ENCODE measurements around the gene CCDC40.

Gene CCDC40

DNA sequence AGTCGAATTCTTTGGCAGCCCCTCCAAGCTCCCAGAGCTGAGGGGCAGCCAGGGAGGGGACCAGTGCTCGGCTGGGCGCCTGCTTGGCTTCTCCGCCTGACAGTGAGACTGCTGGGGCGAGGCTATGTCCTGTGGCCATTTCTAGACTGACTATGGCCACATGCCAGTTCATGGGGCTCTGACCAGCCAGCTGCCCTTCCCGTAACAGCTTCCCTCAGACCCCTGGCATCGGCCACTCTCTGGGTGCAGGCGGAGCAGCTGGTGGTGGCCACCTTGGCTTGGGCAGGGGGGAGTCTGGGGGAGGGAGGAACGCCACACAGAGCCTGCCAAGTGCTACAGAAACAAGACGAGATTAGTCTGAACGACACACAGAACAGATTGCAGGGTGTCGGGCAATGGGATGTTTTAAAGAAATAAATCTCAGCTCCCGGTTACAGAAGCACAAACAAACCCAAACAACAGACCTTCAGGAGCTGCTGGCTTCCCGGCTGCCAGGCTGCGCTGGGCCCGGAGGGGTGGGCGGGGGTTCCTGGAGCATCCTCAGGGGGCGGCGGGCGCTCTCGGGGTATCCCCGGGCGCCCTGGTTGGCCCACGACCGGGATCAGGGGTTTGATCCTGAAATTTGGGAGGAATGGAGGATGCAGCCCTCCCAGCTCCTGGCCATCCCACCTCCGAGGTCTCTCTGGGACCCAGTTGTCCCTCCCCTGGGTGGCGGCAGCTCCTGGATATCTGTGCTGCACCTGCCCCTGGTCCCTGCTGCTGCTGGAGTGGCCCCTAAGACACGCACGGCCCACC is 35.3 kb upstream of the CCDC40 start:
- no peak for DNase-seq

DNA sequence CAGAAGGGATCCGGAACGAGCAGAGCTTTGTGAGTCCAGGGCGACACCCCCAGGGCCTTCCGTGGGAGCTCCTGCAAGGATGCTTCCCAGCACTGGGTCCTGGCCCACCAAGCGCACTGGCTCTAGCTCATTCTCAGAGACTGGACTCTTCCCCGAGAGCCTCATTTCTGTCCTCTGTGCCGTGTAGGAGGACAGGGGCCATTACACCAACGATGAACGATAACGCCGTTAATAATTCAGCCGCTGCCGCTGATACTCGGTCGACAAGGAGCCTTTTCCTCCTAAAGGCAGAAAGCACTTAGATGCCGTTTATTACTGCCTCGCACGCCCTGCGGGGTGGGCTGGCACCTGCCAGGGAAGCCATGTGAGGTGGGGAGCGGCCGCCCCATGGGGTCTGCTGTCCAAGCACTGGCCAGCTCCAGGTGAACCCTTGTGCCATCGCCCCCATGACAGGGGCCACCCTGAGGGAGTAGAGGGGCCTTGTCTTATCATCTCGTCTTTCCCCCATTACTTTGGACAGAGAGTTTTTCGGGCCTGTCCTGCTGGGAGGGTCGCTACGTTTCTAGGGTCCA is 34.3 kb upstream of the CCDC40 start:
- no peak for DNase-seq

DNA sequence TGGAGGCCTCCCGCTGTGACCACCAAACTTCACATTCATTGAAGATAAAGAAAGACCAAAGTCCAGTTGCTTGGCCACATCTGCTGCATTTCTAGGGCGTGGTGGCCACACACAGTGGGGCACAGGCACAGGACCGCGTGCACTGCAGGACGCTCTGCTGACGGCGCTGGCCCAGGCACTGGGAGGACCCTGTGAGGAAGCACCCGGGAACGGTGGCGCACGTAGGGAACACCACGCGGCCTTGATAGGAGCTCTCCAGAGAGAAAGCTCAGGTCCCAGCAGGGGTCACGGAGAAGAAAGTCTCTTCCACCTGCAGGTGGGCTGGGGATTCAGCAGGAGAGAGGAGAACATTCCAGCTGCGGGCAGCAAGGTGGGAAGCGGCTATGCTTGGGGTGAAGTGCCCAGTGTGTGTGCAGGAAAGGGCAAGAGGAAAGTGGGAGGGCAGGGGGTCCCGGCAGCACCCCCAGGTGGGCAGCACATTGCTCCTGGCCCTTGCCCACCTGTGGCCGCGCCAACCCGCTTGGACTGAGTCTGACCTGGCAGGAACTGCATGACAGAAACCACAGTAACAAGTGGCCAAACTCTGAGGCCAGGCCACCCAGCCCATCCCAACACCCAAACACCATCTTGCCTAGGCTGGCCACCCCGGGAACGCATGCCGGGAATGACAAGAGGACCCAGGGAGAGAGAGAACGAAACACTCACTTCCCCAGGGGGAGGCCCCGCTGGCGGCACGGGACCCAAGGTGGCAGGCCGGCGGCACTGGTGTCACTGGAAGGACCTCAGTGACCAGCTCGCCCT is 33.6 kb upstream of the CCDC40 start:
- no peak for DNase-seq

DNA sequence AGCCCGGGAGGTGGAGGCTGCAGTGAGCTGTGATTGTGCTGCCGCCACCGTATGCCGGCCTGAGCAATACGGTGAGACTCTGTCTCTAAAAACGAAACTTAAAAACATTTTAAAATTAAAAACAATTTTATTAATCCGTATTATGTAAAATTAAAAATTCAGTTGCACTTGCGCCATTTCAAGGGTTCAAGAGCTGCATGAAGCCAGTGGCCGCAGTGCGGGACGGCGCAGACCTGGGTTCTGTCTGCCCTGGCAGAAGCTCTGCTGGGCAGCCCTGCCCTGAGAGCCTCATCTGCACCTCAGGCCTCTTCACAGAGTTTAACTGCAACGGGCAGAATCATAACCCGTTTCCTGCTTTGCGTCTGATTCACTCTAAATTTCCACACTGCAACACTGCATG is 32.5 kb upstream of the CCDC40 start:
- no peak for DNase-seq

DNA sequence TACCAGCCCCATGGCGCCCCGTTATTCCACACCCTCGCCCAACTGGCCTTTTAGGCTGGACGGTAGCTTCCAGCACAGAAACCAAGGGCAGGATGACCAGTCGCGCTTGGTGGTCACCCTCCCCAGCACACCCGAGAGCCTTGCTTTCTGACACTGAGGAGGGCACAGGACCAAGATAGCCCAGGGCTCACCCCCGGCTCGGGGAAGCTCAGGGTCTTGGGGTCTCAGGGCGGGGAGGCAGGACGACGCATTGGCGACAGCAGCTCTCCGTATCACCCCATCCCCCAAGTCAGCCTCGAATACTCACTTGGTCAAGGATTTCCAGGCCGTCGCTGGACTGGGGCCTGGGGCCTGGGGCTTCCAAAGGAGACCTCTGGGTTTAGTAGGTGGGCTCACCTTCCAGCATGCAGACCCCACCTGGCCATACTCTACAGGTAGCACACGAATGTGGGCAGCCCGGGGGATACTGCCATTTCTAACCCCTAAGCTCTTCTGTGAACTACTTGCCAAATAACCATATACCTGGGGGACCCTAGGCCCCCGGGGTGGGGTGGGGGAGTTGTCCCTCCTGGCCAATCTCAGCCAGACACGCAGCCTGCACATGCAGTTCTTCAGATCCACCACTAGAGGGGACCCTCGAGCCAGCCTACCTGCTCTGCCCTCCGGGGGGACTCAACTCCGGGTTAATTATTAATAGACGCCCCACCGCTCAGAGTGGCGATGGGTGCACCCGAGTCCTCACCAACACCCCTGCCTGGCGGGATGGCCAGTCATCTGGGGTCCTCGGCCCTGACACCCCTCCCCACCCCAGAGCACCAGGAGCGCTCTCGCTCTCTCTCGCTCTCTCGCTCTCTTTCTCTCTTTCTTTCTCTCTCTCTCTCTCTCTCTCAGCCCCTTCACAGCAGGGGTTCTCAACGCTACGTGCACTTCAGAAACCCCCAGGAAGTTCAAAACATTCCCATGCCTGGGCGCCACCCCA is 30.8 kb upstream of the CCDC40 start:
- peak; percentile 21 for DNase-seq

DNA sequence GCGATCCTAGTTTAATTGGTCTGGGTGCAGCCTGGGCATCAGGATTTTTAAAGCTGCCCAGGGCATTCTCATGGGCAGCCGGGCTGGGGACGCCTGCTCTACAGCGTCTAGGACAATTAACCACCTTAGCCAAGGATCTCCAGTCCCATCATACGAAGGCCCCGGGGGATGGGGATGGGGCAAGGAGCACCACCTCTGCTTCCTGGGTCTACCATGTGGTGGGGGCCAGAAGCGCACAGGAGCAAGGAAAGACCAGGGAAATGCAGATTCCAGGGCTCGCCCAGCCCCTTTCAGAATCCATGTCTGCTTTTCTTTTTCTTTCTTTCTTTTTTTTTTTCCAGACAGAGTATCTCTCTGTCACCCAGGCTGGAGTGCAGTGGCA is 30.1 kb upstream of the CCDC40 start:
- no peak for DNase-seq

DNA sequence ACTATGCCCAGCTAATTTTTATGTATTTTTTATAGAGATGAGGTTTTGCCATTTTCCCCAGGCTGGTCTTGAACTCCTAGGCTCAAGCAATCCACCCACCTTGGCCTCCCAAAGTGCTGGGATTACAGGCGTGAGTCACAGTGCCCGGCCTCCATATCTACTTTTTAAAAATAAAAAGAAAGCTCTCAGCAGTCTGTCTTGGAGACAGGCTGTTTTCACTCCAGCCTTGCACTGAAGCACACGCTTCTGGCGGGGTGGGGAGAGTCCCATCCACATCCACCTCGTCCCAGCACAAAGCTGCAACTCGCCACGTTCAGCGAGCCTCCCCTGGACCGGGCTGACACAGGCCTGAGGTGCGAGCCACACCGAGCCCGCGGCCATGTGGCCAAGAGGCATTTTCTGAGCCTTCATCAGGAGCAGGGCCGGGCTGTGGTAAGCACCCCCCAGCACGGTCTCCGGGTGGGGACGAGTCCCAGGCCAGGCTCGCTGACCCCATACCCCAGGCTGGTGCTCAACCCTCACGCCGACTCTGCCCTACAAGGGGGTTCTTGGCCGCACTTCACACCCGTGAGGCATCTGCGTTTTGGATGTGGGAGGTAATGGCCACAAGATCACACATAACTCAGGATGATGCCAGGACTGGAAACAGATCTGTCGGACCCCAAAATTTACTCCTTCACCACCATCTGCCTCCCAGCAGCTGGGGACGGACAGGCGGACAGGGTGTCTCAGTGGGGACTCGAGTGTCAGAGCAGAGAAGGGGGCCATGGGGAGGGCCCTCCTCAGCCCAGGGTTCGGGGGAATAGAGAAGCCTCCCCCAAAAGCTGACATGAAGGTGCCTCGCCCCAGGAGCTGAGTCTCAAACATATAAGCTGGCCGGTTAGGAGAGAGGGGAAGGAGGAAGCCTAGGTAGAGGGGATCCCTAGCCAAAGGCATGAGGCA is 29.4 kb upstream of the CCDC40 start:
- no peak for DNase-seq

DNA sequence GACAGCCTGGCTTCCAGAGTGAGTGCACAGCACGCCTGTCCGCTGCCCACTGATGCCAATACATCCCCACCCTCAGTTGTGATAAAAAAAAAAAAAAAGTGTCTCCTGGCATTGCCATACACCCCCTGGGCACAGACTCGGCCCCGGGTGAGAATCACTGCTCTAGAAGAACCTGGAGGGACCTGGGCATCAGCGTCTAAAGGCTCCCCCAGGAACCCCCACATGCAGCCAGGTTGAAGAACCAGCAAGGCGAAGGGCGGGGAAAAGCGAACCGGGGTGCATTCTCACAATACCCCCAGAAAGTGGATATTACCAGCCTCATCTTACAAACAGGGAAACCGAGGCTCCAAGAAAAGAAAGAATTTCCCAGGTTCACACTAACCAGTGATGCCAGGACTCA is 28.5 kb upstream of the CCDC40 start:
- DNase-seq = no peak

DNA sequence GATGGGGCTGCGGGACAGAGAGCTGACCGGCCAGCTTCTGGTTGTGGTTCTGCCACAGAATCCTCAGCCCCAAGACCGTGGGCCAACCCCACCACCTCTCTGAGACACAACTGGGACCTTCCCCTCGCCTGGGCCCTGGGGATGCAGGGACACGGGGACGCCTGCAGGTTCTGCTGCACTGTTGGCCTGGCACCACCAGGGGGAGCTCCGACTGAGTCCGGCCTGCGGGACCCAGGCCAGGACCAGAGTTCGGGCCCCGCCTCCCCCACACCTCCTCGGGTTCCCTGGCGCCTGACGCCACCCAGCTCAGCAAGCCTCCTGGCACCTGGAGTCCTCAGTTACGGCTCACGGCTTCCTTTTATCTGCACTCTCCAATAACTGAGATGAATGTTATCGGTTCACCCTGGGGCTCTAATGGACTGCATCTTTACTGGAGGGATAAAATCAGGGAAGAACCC is 28.0 kb upstream of the CCDC40 start:
- peak; percentile 63 for DNase-seq

DNA sequence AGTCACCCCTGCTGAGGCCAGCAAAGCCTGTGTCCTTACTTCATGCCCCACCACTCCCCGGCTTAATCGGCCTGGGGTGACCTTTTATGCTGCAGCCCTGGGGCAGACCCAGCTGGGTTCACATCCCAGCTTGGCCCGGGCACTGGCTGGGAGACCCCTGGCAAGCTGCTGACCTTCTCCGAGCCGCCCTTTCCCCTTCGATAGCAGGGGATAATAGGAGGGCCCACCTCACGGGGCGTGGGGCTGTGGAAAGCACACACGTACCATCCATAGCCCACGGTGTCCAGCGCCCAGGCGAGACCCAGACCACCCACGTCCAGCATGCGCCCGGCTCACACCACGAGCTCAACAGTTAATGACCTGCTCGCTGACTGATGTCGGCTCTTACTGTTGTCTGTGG is 27.6 kb upstream of the CCDC40 start:
- DNase-seq = no peak

DNA sequence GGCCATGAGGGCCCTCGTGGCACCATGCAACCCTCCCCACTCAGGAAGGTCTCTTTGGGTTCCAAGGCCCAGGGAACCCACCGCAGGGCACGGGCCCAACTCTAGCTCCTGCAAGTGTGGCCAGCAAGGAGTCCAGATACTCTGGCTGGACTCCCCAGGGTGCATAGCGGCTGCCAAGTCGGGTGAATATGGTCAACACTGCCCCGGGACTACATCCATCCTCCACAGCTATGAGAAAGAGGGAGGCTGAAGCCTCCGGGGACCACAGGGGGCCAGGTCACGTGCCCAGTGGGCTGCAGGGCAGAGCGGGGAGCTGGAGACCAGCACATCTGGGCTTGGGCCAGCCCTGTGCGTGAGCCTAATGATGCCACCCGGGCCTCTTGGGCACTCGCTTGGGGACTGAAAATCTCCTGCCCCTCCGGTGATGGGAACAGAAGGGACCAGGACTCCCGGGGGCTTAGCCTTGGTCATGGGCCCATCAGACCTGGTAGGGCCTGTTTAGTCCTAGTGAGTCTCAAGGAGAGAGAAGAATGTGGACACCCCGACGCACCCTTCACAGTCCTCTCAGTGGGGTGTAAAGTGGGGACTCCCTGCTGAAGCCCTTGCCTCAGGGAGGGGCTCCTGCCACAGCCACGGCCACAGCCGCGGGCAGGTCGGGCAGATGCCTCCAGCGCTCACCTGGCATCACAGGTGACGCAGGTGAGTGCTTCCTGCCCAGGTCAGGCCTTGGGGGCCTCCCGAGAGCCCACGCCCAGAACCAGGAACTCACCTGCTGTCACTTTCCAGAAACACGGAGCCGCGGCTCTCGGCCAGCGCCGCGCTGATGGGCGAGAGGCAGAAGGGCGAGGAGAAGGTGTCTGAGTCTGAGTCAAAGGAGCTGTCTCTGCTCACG is 26.8 kb upstream of the CCDC40 start:
- no peak for DNase-seq

DNA sequence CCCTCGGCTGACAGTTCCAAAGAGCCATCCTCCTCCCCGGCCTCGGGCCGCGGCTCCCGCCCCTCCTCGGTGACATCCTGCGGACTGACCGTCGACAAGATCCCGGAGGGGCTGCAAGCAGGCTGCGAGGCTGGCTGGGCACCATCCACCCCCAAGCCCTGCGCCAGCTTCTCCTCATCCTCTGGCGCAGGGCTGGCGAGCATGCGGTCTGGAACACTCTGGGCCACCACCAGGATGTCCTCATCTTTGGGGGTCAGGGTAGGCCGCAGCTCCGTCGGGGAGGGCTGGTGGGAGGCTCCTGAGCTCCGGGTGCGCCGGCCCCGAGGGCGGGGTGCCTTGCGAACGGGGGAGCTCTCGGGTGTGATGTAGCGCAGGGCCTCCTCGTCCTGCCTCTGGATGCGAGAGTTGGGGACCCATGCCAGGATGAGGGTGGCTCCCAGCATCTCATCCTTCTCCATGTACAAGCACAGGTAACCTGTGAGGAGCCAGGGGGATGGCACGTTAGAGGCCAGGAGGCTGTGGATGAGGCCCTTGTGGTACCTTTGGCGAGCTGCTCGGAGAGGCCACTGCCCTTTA is 26.1 kb upstream of the CCDC40 start:
- DNase-seq = no peak

DNA sequence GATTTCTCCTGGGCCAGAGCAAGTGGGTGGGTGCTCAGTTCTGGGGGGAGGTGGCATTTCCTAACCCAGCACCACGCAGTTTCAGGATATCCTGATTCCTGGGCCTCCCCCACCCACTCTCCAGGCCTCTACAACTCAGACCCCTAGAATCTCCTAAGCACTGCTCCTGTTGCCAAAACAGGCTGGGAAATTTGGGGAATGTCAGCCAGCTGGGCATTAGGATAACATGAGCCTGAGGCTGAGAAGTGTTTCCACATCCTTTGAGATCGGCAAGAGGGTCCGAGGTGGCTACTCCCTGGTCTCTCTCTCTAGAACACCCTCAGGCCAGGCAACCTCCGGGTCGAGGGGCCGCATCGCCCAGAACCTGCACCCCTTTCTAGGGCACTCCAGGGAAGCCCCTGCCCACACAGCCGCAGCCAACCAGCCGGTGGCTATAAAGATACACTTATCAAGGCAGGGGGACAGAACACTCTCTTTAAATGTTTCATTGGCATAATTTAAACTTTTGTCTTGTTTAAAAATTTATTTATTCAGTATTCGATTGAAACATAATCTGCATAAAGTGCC is 24.4 kb upstream of the CCDC40 start:
- no peak for DNase-seq

DNA sequence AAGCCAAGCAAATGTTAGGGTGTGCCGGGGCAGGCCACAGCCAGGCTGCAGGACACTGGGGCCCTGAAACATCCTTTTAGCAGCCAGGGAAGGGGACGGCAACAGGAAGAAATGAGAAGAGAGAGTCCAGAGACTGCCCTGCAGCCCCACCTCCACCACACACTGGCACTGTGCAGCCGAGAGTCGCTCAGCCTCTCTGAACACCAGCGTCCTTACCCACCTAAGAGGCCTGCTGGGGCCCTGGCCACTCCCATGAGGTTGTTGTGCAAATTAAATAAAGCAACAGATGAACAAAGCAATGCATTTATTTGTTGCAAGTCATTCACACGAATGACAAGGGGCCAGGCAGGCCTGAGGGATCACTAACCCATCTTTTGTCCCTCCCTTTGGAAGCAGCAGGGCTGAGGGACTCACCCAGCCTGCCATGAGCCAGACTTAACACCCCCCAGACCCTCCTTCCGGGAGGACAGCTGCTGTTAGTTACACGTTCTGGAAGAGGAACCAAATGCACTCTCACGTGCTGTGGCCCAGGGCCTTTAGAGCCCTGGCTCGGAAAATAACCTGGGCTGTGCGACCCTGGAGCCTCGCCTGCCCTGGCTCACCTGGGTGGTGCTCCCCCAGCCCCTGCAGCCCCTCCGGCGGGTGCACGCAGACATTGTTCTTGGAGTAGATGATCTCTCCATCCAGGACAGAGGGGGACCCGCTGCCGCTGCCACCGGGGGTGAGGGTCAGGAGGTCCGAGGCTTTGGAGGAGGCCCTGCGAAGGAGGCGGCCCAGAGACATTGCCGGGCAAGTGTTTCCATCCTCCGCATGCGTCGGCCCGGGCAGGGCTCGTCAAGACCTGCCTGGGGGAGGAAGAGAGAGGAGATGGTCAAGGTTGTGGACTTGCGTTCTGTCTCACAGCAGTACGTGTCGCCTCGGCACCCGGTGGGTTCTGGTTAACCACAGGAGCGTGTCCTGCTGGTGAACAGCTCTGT is 23.4 kb upstream of the CCDC40 start:
- no peak for DNase-seq

DNA sequence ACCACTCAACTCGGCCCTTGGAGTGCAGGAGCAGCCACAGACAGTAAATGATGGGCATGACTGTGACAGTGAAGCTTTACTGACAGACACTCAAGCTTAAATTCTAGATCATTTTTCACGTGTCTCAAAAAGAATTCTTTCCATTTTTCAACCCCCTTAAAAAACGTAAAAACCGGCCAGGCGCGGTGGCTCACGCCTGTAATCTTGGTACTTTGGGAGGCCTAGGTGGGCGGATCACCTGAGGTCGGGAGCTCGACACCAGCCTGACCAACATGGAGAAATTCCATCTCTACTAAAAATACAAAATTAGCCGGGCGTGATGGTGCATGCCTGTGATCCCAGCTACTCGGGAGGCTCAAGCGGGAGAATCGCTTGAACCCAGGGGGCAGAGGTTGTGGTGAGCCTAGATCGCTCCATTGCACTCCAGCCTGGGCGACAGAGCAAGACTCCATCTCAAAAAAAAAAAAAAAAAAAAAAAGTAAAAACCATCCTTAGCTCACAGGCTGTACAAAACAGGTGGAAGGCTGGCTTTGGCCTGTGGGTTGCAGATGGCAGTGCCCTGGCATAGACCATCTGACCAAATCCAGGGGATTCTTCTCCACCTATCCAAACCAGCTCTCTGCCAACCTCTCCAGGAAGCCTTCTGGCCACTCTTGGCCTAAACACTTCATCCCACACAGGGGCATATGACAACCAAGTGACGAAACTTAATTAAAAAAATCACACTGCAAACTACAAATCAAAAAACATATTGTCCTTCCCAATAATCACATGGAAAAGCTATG is 19.0 kb upstream of the CCDC40 start:
- DNase-seq = no peak

DNA sequence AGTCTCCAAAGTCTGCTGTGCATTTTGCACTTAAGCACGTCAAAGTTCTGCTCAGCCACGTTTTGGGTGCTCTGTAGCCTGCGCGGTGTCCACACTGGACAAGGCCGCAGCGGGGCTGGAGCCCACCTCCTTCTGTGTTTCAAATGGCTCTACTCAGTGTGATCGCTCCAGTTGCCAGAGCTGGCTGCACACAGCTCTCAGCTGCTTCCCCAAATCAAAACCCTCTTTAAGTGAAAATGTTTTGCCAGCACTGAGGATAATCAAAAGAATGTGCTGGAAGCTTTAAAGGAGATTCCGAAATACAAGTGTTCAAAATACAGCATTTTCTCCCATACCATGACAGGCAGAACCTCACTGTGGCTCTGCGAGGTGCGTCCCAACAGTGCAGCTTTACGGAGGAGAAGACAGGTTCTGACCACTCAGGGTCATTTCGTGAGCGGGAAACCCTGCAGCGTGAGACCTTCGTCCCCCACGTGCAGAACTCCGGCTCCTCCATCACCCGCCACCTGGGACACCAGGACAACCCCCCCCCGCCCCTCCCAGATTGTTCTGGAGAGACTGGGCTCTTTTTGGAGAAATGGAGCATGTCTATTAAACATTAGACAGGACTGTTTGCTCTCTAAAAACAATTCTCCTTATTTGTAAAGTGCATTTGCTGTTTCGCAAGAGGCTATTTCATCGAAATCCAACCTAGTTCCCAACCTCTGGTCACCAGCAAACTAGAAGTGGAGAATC is 17.4 kb upstream of the CCDC40 start:
- DNase-seq = no peak

DNA sequence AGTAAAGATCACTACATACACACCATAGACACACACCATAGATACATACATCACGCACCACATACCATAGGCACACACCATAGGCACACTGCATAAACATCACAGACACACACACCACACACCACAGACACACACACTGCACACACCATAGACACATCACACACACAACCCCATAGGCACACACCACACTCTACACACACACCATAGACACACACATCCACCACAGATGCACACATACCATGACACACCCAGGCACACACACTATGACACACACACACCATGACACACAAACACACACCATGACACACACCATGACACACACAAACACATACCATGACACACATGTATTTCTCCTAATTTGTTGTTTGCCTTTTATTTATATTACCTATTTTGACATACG is 14.8 kb upstream of the CCDC40 start:
- DNase-seq = no peak

Measured in stimulated activated naive CD4-positive, alpha-beta T cell treated with Interleukin-2 at 50 U/mL for 16 hours (primary cell).